ENCODE measurements around the gene GPR25.

The GPR25 gene, protein sequence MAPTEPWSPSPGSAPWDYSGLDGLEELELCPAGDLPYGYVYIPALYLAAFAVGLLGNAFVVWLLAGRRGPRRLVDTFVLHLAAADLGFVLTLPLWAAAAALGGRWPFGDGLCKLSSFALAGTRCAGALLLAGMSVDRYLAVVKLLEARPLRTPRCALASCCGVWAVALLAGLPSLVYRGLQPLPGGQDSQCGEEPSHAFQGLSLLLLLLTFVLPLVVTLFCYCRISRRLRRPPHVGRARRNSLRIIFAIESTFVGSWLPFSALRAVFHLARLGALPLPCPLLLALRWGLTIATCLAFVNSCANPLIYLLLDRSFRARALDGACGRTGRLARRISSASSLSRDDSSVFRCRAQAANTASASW

DNA sequence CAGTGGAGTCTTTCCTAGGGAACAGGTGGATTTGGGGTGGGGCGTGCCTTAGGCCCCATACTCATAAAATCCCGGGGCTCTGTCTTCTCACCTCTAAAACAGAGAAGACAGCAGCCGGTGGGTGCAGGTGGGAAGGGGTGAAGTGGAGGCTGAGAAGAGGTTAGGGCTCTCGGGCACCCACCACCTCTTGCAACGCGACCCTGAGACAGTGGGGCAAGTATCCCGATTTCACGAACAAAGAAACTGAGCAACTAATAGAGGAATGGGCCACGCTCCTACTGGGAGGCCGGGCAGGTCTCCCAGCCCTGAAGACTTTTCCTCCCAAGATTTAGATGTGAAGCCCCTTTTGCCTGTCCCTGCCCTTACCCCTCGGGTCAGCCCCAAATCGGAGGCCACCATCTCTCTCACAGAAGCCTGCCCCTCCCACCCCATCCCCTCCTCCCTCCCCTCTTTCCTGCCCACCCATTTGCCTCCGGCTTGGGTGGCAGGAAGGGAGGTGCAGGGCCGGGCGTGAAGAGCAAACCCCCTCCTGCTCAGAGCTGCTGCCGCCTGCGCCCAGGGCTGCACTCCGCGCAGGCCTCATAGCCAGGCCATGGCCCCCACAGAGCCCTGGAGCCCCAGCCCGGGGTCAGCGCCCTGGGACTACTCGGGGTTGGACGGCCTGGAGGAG, at the start of gene GPR25:
Gene GPR25 (plus strand): TSS at position 536 of the 670 bp plus-strand sequence. CDS start 57 bp downstream, at position 593.
- Histone ChIP-seq H3K27me3 (ENCODE audit: control insufficient read depth, insufficient read depth, low read length) (no peaks in the 10 kb centered on the region), H3K9me3 (ENCODE audit: control insufficient read depth, insufficient read depth, low read length) (no peaks in the 10 kb centered on the region), H3K9ac (ENCODE audit: low read depth, low read length) (no peak within 1 kb of the TSS), H3K4me3 (ENCODE audit: low read depth, low read length) (no peak within 1 kb of the TSS), H3K4me1 (ENCODE audit: control insufficient read depth, insufficient read depth, low read length) (no peaks in the 10 kb centered on the region), H3K36me3 (ENCODE audit: control insufficient read depth, insufficient read depth, low read length) (no peaks in the 10 kb centered on the region)

DNA sequence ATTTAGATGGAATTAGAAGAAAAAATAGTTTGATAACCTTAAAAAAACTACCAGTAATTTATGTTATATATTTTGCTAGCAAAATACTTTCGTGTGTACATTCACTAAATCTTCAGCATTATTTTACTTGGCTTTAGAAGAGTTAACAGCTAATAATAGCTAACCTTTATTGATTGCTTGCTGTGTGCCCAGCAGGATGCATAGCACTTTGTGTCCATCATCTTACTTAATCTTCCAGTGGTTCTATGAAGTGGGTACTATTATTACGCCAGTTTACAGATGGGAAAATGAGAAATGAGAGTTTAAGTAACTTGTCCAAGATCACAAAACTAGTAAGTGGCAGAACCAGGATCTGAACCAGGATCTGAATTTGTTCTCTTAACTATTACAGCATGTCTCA, 41.7 kb upstream of the GPR25 start:
- H3K9ac ChIP-seq (ENCODE audit: low read depth, low read length), result no peak overlapping the region
- H3K4me1 ChIP-seq (ENCODE audit: control insufficient read depth, insufficient read depth, low read length), result peaks cover 9% of the 10 kb centered on the region
- no peak overlapping the region for H3K4me3 ChIP-seq (ENCODE audit: low read depth, low read length)
- no peaks in the 10 kb centered on the region for H3K36me3 ChIP-seq (ENCODE audit: control insufficient read depth, insufficient read depth, low read length)
- no peaks in the 10 kb centered on the region for H3K27me3 ChIP-seq (ENCODE audit: control insufficient read depth, insufficient read depth, low read length)
- no peaks in the 10 kb centered on the region for H3K9me3 ChIP-seq (ENCODE audit: control insufficient read depth, insufficient read depth, low read length)

DNA sequence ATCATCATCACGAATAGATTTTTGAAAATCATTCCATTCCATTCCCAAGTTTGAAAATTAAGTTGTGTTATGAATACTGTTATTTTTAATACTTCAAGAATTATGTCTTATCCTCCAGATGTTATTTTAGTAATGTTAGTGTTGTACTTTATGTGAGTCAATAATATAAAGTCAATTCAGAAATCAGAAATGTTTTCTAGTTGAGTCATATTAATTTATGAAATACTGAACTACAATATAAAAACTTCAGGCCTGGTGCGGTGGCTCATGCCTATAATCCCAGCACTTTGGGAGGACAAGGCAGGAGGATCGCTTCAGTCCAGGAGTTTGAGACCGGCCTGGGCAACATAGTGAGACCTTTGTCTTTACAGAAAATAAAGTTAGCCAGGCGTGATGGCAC, 38.4 kb upstream of the GPR25 start:
- no peak overlapping the region for H3K9ac ChIP-seq (ENCODE audit: low read depth, low read length)
- no peaks in the 10 kb centered on the region for H3K4me1 ChIP-seq (ENCODE audit: control insufficient read depth, insufficient read depth, low read length)
- H3K36me3 ChIP-seq (ENCODE audit: control insufficient read depth, insufficient read depth, low read length), result no peaks in the 10 kb centered on the region
- H3K27me3 ChIP-seq (ENCODE audit: control insufficient read depth, insufficient read depth, low read length), result no peaks in the 10 kb centered on the region
- H3K9me3 ChIP-seq (ENCODE audit: control insufficient read depth, insufficient read depth, low read length), result no peaks in the 10 kb centered on the region
- H3K4me3 ChIP-seq (ENCODE audit: low read depth, low read length), result no peak overlapping the region

DNA sequence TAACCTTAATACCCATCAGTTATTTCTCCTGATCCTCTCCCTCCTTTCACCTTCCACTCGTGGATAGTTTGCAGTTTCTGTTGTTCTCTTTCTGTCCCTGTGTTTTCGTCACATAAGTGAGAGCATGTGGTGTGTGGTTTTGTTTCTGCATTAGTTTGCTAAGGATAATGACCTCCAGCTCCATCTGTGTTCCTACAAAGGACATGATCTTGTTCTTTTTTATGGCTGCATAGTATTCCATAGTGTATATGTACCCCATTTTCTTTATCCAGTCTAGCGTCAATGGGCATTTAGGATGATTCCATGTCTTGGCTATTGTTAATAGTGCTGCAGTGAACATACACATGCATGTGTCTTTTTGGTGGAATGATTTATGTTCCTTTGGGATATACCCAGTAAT, 36.6 kb upstream of the GPR25 start:
- no peaks in the 10 kb centered on the region for H3K27me3 ChIP-seq (ENCODE audit: control insufficient read depth, insufficient read depth, low read length)
- H3K9ac ChIP-seq (ENCODE audit: low read depth, low read length), result no peak overlapping the region
- no peaks in the 10 kb centered on the region for H3K9me3 ChIP-seq (ENCODE audit: control insufficient read depth, insufficient read depth, low read length)
- H3K4me1 ChIP-seq (ENCODE audit: control insufficient read depth, insufficient read depth, low read length), result no peaks in the 10 kb centered on the region
- no peaks in the 10 kb centered on the region for H3K36me3 ChIP-seq (ENCODE audit: control insufficient read depth, insufficient read depth, low read length)
- no peak overlapping the region for H3K4me3 ChIP-seq (ENCODE audit: low read depth, low read length)

DNA sequence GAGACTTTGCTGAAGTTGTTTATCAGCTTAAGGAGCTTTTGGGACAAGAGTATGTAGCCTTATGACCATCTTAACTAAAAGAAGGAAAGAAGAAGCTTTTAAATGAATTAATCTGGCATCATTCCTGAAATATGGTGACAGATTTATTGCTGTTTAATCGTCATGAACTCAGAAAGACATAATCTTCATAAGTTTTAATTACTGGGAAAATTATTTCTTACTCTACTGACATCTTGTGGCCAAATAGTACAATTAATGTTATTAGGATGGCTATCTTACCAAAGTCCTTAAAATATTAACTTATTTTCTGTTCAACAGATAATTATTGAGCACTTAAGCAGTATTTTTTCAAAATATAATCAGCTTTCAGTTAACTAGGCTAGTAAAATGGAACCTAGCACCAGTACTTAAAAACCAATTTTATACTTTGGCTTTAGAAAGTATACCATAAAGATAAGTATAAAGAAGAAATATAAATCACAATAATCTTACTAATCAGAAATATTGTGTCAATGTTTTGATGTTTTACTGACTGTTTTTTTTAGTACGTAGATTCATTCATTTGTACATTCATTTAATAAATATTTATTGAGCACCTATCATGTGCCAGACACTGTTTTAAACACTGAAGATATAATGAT, 34.7 kb upstream of the GPR25 start:
- H3K36me3 ChIP-seq (ENCODE audit: control insufficient read depth, insufficient read depth, low read length), result no peaks in the 10 kb centered on the region
- no peak overlapping the region for H3K9ac ChIP-seq (ENCODE audit: low read depth, low read length)
- H3K4me1 ChIP-seq (ENCODE audit: control insufficient read depth, insufficient read depth, low read length), result no peaks in the 10 kb centered on the region
- H3K9me3 ChIP-seq (ENCODE audit: control insufficient read depth, insufficient read depth, low read length), result no peaks in the 10 kb centered on the region
- H3K27me3 ChIP-seq (ENCODE audit: control insufficient read depth, insufficient read depth, low read length), result no peaks in the 10 kb centered on the region
- H3K4me3 ChIP-seq (ENCODE audit: low read depth, low read length), result no peak overlapping the region

DNA sequence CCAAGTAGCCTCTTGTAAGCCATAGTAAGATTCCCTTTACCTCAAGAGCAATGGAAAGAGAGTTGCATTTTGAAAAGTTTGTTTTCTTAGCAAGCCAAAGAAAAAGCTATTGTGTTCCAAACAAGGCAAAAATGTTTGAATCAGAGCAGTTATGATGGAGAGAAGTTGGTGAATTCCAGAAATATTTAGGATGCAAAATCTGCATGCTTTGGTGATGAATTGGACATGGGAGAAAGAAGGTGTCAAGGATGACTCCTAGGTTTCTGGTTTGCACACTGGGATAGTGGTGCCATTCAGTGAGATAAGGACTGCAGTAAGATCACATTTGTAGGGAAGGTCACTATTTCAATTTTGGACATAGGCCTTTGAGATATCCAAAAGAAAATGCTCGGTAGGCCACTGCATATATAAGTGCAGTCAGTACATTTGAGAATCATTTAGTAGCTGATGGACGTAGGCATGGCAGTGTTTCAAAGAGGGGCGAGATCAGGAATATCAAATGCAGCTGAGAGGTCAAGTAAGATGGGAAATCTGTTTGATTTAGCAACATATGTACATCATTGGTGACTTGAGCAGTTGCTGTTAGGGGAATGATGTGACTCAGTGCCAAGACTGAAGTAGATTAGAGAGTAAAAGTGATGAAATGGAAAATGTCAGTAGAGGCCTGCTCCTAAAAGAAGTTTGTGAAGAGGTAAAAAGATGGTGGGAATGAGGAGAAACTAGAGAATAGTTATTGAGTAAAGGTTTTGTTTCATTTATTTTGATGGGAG, 33.9 kb upstream of the GPR25 start:
- Histone ChIP-seq H3K9ac (ENCODE audit: low read depth, low read length) (no peak overlapping the region), H3K4me3 (ENCODE audit: low read depth, low read length) (no peak overlapping the region), H3K36me3 (ENCODE audit: control insufficient read depth, insufficient read depth, low read length) (no peaks in the 10 kb centered on the region), H3K9me3 (ENCODE audit: control insufficient read depth, insufficient read depth, low read length) (no peaks in the 10 kb centered on the region), H3K4me1 (ENCODE audit: control insufficient read depth, insufficient read depth, low read length) (no peaks in the 10 kb centered on the region), H3K27me3 (ENCODE audit: control insufficient read depth, insufficient read depth, low read length) (no peaks in the 10 kb centered on the region)

DNA sequence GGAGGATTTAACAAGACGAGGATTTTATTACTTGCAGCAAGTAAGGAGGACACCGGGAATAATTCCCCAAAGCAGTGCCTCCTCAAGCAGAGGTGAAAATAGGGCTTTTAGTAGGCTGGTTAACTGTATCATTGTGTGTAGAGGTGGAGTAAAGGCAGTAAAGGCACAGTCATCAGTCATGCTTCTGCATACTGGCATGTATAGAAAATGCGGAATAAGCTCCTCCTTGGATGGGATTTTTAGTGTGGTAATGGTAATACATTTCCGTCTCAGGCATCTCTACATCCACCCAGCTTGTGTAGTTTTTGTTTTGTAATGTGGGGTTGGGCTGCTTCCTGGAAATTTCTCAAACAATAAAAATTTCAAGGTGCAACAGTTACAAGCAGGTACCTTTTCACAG, 27.4 kb upstream of the GPR25 start:
- H3K9me3 ChIP-seq (ENCODE audit: control insufficient read depth, insufficient read depth, low read length), result no peaks in the 10 kb centered on the region
- H3K36me3 ChIP-seq (ENCODE audit: control insufficient read depth, insufficient read depth, low read length), result peaks cover 18% of the 10 kb centered on the region
- H3K4me3 ChIP-seq (ENCODE audit: low read depth, low read length), result no peak overlapping the region
- no peaks in the 10 kb centered on the region for H3K4me1 ChIP-seq (ENCODE audit: control insufficient read depth, insufficient read depth, low read length)
- H3K9ac ChIP-seq (ENCODE audit: low read depth, low read length), result no peak overlapping the region
- no peaks in the 10 kb centered on the region for H3K27me3 ChIP-seq (ENCODE audit: control insufficient read depth, insufficient read depth, low read length)

DNA sequence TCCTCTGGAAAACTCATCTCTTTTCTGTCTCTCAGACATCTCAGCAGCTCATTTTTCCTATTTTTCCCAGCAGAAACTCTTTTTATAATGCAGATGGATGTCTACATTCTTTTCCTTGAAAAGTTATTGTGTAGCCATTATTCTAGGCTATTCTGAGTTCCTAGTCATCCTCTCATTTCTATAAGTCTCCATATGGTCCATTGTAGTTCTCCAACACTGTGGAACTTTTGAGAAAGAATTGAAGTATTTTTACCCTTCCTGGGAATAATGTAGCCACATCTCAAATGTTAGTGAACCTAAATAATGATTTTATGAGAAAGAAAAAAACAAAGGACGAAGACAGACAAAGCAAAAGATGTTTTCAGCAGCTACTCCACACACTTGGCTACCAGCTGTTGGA, 26.4 kb upstream of the GPR25 start:
- H3K9ac ChIP-seq (ENCODE audit: low read depth, low read length), result no peak overlapping the region
- H3K36me3 ChIP-seq (ENCODE audit: control insufficient read depth, insufficient read depth, low read length), result peaks cover 18% of the 10 kb centered on the region
- no peaks in the 10 kb centered on the region for H3K4me1 ChIP-seq (ENCODE audit: control insufficient read depth, insufficient read depth, low read length)
- no peaks in the 10 kb centered on the region for H3K27me3 ChIP-seq (ENCODE audit: control insufficient read depth, insufficient read depth, low read length)
- no peaks in the 10 kb centered on the region for H3K9me3 ChIP-seq (ENCODE audit: control insufficient read depth, insufficient read depth, low read length)
- H3K4me3 ChIP-seq (ENCODE audit: low read depth, low read length), result no peak overlapping the region

DNA sequence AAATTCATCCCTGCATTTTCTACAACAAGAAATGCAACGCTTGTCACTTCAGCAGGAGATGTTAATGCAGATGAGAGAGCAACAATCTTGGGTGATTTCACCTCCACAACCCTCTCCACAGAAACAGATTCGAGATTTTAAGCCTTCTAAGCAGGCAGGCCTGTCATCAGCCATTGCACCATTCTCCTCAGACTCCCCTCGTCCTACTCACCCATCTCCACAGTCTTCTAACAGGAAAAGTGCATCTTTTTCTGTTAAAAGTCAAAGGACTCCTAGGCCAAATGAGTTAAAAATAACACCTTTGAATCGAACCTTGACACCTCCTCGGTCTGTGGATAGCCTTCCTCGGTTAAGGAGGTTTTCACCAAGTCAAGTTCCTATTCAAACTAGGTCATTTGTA, 23.4 kb upstream of the GPR25 start:
- Histone ChIP-seq H3K9ac (ENCODE audit: low read depth, low read length) (no peak overlapping the region), H3K4me3 (ENCODE audit: low read depth, low read length) (no peak overlapping the region), H3K36me3 (ENCODE audit: control insufficient read depth, insufficient read depth, low read length) (peaks cover 18% of the 10 kb centered on the region), H3K9me3 (ENCODE audit: control insufficient read depth, insufficient read depth, low read length) (no peaks in the 10 kb centered on the region), H3K27me3 (ENCODE audit: control insufficient read depth, insufficient read depth, low read length) (no peaks in the 10 kb centered on the region), H3K4me1 (ENCODE audit: control insufficient read depth, insufficient read depth, low read length) (no peaks in the 10 kb centered on the region)

DNA sequence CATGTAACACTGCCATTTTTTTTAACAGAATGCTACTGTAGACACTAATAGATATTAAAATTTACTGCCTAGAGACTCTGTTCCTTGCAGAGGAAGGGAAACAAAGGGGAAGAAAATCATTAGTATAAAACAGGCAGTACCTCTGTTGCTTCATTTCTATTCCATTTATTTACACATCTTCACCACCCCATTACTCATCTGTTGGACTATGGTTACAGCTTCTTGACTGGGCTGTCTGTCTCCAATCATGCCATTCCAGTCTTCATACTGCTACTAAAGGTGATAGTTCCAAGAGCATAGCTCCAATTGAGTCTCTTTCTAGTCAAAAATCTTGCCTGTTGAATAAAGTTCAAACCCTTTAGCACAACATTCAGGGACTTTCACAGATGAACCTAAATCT, 22.2 kb upstream of the GPR25 start:
- Histone ChIP-seq H3K9ac (ENCODE audit: low read depth, low read length) (no peak overlapping the region), H3K36me3 (ENCODE audit: control insufficient read depth, insufficient read depth, low read length) (peaks cover 19% of the 10 kb centered on the region), H3K27me3 (ENCODE audit: control insufficient read depth, insufficient read depth, low read length) (no peaks in the 10 kb centered on the region), H3K4me1 (ENCODE audit: control insufficient read depth, insufficient read depth, low read length) (no peaks in the 10 kb centered on the region), H3K9me3 (ENCODE audit: control insufficient read depth, insufficient read depth, low read length) (no peaks in the 10 kb centered on the region), H3K4me3 (ENCODE audit: low read depth, low read length) (no peak overlapping the region)

DNA sequence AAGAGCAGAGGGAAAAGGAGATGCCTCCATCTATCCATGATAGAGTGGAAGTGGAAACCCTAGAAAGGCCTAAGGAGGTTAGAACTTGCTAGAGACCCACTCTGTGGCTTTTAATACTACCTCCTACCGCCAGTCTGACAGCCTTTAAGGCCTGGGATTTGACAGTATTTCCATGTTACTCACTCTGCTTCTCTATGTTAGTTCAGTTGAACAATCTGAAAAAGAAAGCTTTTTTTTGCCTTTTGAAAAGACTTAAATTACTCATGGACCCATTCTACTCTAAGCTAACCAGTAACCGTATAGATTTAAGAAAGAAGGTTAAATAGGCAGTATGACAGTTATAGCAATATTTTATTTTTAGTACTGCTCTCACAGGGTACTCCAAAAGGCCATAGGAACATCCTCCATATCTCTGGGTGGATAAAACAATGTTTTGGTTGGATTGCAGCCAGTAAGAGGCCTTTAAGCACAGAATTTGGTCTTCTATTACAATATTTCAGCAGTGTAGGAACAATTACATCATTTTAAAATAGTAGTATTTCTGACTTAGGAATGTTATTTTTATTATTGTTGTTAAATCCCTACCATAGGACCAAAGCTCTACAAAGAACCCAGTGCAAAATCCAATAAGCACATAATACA, 15.9 kb upstream of the GPR25 start:
- no peaks in the 10 kb centered on the region for H3K27me3 ChIP-seq (ENCODE audit: control insufficient read depth, insufficient read depth, low read length)
- H3K9ac ChIP-seq (ENCODE audit: low read depth, low read length), result no peak overlapping the region
- H3K36me3 ChIP-seq (ENCODE audit: control insufficient read depth, insufficient read depth, low read length), result peaks cover 13% of the 10 kb centered on the region
- no peaks in the 10 kb centered on the region for H3K9me3 ChIP-seq (ENCODE audit: control insufficient read depth, insufficient read depth, low read length)
- no peak overlapping the region for H3K4me3 ChIP-seq (ENCODE audit: low read depth, low read length)
- H3K4me1 ChIP-seq (ENCODE audit: control insufficient read depth, insufficient read depth, low read length), result no peaks in the 10 kb centered on the region

All from iPS-15b (cell line).